HepG2 (cell line): Measurements from ENCODE around the gene PANK3. TPM values are rescaled to one million over a fixed set of nuclear protein-coding genes. Genes with fewer than 3 reads are reported as not detected.

Experiments
- CCDC6 ChIP-seq: sonication (generic); formaldehyde crosslinking; IDR thresholded peaks from 2 replicates; pipeline ENCODE4 v1.8.1; 2022; ENCODE audit warnings: mild to moderate bottlenecking, missing genetic modification reagents, moderate library complexity
- CERS6 ChIP-seq: sonication (generic); formaldehyde crosslinking; IDR thresholded peaks from 2 replicates; pipeline ENCODE4 v1.5.0; 2020; ENCODE audit warnings: missing genetic modification reagents
- FOXP1 ChIP-seq, 2 experiments: fragments of 450-650 bp in 1 of 2; IDR thresholded peaks; 2 replicates each; pipeline ENCODE4 v1.6.1; 2017 to 2018; ENCODE audit warnings: antibody characterized with exemption in 1 of 2
- FUBP1 ChIP-seq: sonication (generic); formaldehyde crosslinking; IDR thresholded peaks from 2 replicates; pipeline ENCODE4 v1.5.1; 2020; ENCODE audit warnings: missing genetic modification reagents, mild to moderate bottlenecking, borderline replicate concordance
- KAT7 ChIP-seq: IDR thresholded peaks from 2 replicates; pipeline ENCODE4 v1.6.1; 2018; ENCODE audit warnings: borderline replicate concordance, missing compliant biosample characterization
- KDM6A ChIP-seq: IDR thresholded peaks from 2 replicates; pipeline ENCODE4 v1.6.1; 2016; ENCODE audit warnings: low read depth
- KLF16 ChIP-seq, 2 experiments: sonication (generic) in 1 of 2; formaldehyde crosslinking in 1 of 2; IDR thresholded peaks; 2 replicates each; pipeline versions ENCODE4 v1.6.1 to v1.8.0; 2016 to 2023; ENCODE audit warnings: missing genetic modification reagents in 2 of 2, missing compliant biosample characterization in 1 of 2
- MIER2 ChIP-seq: IDR thresholded peaks from 2 replicates; pipeline ENCODE4 v1.6.1; 2016; ENCODE audit warnings: missing biosample characterization, missing genetic modification reagents
- NR0B2 ChIP-seq: sonication (generic); formaldehyde crosslinking; IDR thresholded peaks from 2 replicates; pipeline ENCODE4 v1.4.0; 2020; ENCODE audit warnings: mild to moderate bottlenecking, missing genetic modification reagents
- RBM39 ChIP-seq: fragments of 200-400 bp; formaldehyde crosslinking; IDR thresholded peaks from one replicate; pipeline ENCODE4 v1.6.1; 2018; ENCODE audit warnings: antibody characterized with exemption, mild to moderate bottlenecking, low read depth, low read length; ENCODE audit not compliant: poor library complexity, severe bottlenecking
- REXO4 ChIP-seq: sonication (generic); formaldehyde crosslinking; IDR thresholded peaks from 2 replicates; pipeline ENCODE4 v1.8.0; 2022; ENCODE audit warnings: missing genetic modification reagents, mild to moderate bottlenecking, borderline replicate concordance
- RFX1 ChIP-seq: fragments of 450-650 bp; IDR thresholded peaks from 2 replicates; pipeline ENCODE4 v1.6.1; 2017
- SMAD3 ChIP-seq: sonication (generic); formaldehyde crosslinking; IDR thresholded peaks from 2 replicates; pipeline ENCODE4 v1.4.0; 2020; ENCODE audit warnings: missing genetic modification reagents
- WIZ ChIP-seq: sonication (generic); formaldehyde crosslinking; IDR thresholded peaks from 2 replicates; pipeline ENCODE4 v1.5.1; 2020; ENCODE audit warnings: mild to moderate bottlenecking, missing genetic modification reagents
- ZHX2 ChIP-seq, 2 experiments: sonication (generic) in 1 of 2; formaldehyde crosslinking in 1 of 2; IDR thresholded peaks; 2 replicates each; pipeline versions ENCODE4 v1.6.1 to v1.9.0; 2014 to 2022; ENCODE audit warnings: antibody characterized with exemption in 1 of 2, borderline replicate concordance in 1 of 2, inconsistent platforms in 1 of 2, low read depth in 1 of 2, missing genetic modification reagents in 1 of 2
- ZNF264 ChIP-seq: sonication (generic); formaldehyde crosslinking; IDR thresholded peaks from 2 replicates; pipeline ENCODE4 v1.4.0; 2020; ENCODE audit warnings: missing genetic modification reagents
- ZNF333 ChIP-seq: sonication (generic); formaldehyde crosslinking; IDR thresholded peaks from 2 replicates; pipeline ENCODE4 v1.4.0; 2020; ENCODE audit warnings: mild to moderate bottlenecking, missing genetic modification reagents, borderline replicate concordance
- ZNF672 ChIP-seq: sonication (generic); formaldehyde crosslinking; IDR thresholded peaks from 2 replicates; pipeline ENCODE4 v1.8.1; 2022; ENCODE audit warnings: missing genetic modification reagents
- ZNF773 ChIP-seq: sonication (generic); formaldehyde crosslinking; IDR thresholded peaks from 2 replicates; pipeline ENCODE4 v1.4.0; 2020; ENCODE audit warnings: missing genetic modification reagents, borderline replicate concordance
- ZNF83 ChIP-seq: sonication (generic); formaldehyde crosslinking; IDR thresholded peaks from 2 replicates; pipeline ENCODE4 v1.4.0; 2020; ENCODE audit warnings: missing genetic modification reagents, mild to moderate bottlenecking, borderline replicate concordance
- polyA plus RNA-seq, 8 experiments: library from polyadenylated mRNA; depleted of rRNA in 3 of 8; stranded (reverse) in 7 of 8; unstranded in 1 of 8; fragments of >200 nt; fragmentation: Illumina TruSeq in 4 of 8; extraction: Trizol in 4 of 8; gene quantifications; 2 replicates each; pipeline versions ENCODE4 v1.2.1 to v1.2.3, GENCODE V29; 2011 to 2016; ENCODE audit warnings: low read depth in 4 of 8, missing spikeins in 1 of 8, mixed read lengths in 1 of 8; ENCODE audit not compliant: insufficient read depth in 1 of 8
- total RNA-seq, 5 experiments: library from RNA; depleted of rRNA; stranded (reverse); fragments of >200 nt; fragmentation: Illumina TruSeq; extraction: Trizol; gene quantifications; 2 replicates each; pipeline ENCODE4 v1.2.3, GENCODE V29; 2016; ENCODE audit warnings: low read depth in 1 of 5

The PANK3 gene
- total and polyA plus RNA-seq, 2 of the 13 experiments (the other 11 are each of a cell fraction or from before 2014, with no cell fraction given): 26.9 to 69.5 TPM

- TF ChIP-seq ZNF264 (no peak; the same call in 1 of the 2 replicates), CERS6 (no peak), NR0B2 (CRISPR knock-in tag) (no peak), ZNF83 (CRISPR knock-in tag) (no peak), RFX1 (no peak), ZNF333 (no peak), ZNF773 (no peak), MIER2 (CRISPR knock-in tag) (no peak), REXO4 (CRISPR knock-in tag) (no peak), SMAD3 (CRISPR knock-in tag) (no peak), WIZ (CRISPR knock-in tag) (no peak), KLF16 (CRISPR knock-in tag; IDR thresholded peaks at IDR 0.05) (no peak; a peak in 1 of 4 replicates), KAT7 (no peak), FUBP1 (CRISPR knock-in tag) (no peak), CCDC6 (CRISPR knock-in tag) (peak; percentile 79; the same call in 1 of the 2 replicates), RBM39 (no peak), KDM6A (CRISPR knock-in tag) (0 out of 2 replicates have a peak, but pooled peaks have one; percentile 32), FOXP1 (IDR thresholded peaks at IDR 0.05) (no peak), FOXP1 (CRISPR knock-in tag; IDR thresholded peaks at IDR 0.05) (no peak), ZNF672 (no peak), ZHX2 (IDR thresholded peaks at IDR 0.05; ENCODE audit: low read depth) (peak; percentile 65; the same call in 1 of the 2 replicates), ZHX2 (CRISPR knock-in tag; IDR thresholded peaks at IDR 0.05; ENCODE audit: borderline replicate concordance) (no peak)
Observed at GRCh38 chr5:168579488-168580226, 489 bp upstream of the PANK3 start (continued).
